ENCODE data around the gene ZNF69. TPM values are rescaled to one million over a fixed set of nuclear protein-coding genes. Genes with fewer than 3 reads are reported as not detected.

Gene ZNF69
- total and polyA plus RNA-seq, 2 donors (not counting 3 experiments of a cell fraction or from before 2014, with no cell fraction given) = 1.9 to 5.6 TPM

GRCh38 chr19:11873762-11874161, 13.8 kb upstream of the ZNF69 start:
- Histone ChIP-seq H3K4me2 (ENCODE audit: insufficient read depth, low read length) (no peak overlapping the region), H3K27ac (ENCODE audit: insufficient read depth, low read depth, low read length) (no peak overlapping the region), H3K4me1 (ENCODE audit: control insufficient read depth, extremely low read depth, insufficient read depth, low read length) (no peaks in the 10 kb centered on the region), H3K9me3 (replicated peaks; ENCODE audit: control insufficient read depth, insufficient read depth, low read length) (peaks cover 4% of the 10 kb centered on the region), H2AFZ (ENCODE audit: low read depth, low read length) (no peak overlapping the region), H3K9me1 (replicated peaks; ENCODE audit: control insufficient read depth, extremely low read depth, insufficient read depth, low read length) (no peaks in the 10 kb centered on the region), H3K4me3 (replicated peaks in 1 of 3; ENCODE audit: insufficient read depth in 1 of 3, low read depth in 1 of 3, low read length in 3 of 3) (no peak overlapping the region), H3K79me2 (ENCODE audit: control insufficient read depth, insufficient read depth, low read length) (no peaks in the 10 kb centered on the region), H3K9ac (replicated peaks; ENCODE audit: extremely low read depth, insufficient read depth, low read length) (no peak overlapping the region), H3K36me3 (ENCODE audit: control insufficient read depth in 2 of 2, extremely low read depth in 1 of 2, insufficient read depth in 2 of 2, low read length in 2 of 2) (no peaks in the 10 kb centered on the region), H3K27me3 (ENCODE audit: control insufficient read depth in 2 of 2, insufficient read depth in 2 of 2, low read length in 2 of 2) (no peaks in the 10 kb centered on the region), H4K20me1 (replicated peaks; ENCODE audit: control insufficient read depth, extremely low read depth, insufficient read depth, low read length) (no peaks in the 10 kb centered on the region)
- dilution Hi-C loops (cut with MboI; ENCODE audit: extremely low pct_ligation_motif_present, low sequenced_read_pairs) (no loop called here), intact Hi-C loops (cut with micrococcal nuclease) (no loop called here)
- TF ChIP-seq JUN (IDR thresholded peaks at IDR 0.05; ENCODE audit: borderline replicate concordance, insufficient read depth, insufficient read length, low read depth) (no peak), POLR2A (IDR thresholded peaks at IDR 0.05; ENCODE audit: low read depth, low read length) (no peak), EZH2 (IDR thresholded peaks at IDR 0.05; ENCODE audit: borderline replicate concordance, low read depth, low read length, severe bottlenecking) (no peak), GATA2 (IDR thresholded peaks at IDR 0.05; ENCODE audit: insufficient read depth, insufficient read length, low read depth, low read length) (no peak), POLR2AphosphoS5 (IDR thresholded peaks at IDR 0.05; ENCODE audit: insufficient read depth, low read depth, low read length) (no peak), FOS (IDR thresholded peaks at IDR 0.05; ENCODE audit: borderline replicate concordance, insufficient read depth, low read length) (no peak), CTCF (IDR thresholded peaks at IDR 0.05; ENCODE audit: extremely low read depth in 1 of 2, insufficient read depth in 1 of 2, low read depth in 1 of 2, low read length in 2 of 2) (no peak), MAX (IDR thresholded peaks at IDR 0.05; ENCODE audit: insufficient read depth, insufficient read length) (no peak), MYC (IDR thresholded peaks at IDR 0.05; ENCODE audit: low read depth, low read length) (no peak)
- no peak for FAIRE-seq
- POLR2A ChIA-PET = no interaction called here
- CTCF ChIA-PET = no interaction called here
- BruUV-seq (replicated peaks) = no TSS peak
- no peak for DNase-seq (ENCODE audit: low read depth, low spot score)
